Lower lobe of right lung (tissue), 2 donors: ENCODE results near the gene ADCY3. TPM values are rescaled to one million over a fixed set of nuclear protein-coding genes. Genes with fewer than 3 reads are reported as not detected.
A peak's percentile ranks its signal among the peaks of the same experiment; 100 is the strongest.

Experiments
- ATAC-seq, 2 donors: fragments of 200-7000 bp; cut with Tn5 transposase; one replicate each; pipeline ENCODE4 v1.9.1; 2020 to 2022; ENCODE audit warnings: mild to moderate bottlenecking in 2 of 2, moderate library complexity in 2 of 2
- DNase-seq: peaks from one replicate; pipeline ENCODE4 v3.0.0-alpha.2; 2020
- H3K27ac ChIP-seq: fragments of 200-600 bp; one replicate; pipeline ENCODE4 v1.8.0; 2022
- H3K27me3 ChIP-seq: fragments of 200-600 bp; one replicate; pipeline ENCODE4 v1.8.0; 2022; ENCODE audit warnings: low read depth
- H3K36me3 ChIP-seq: fragments of 200-600 bp; one replicate; pipeline ENCODE4 v1.8.0; 2022; ENCODE audit warnings: mild to moderate bottlenecking
- H3K4me1 ChIP-seq: fragments of 200-600 bp; one replicate; pipeline ENCODE4 v1.8.0; 2022
- H3K4me3 ChIP-seq: fragments of 200-600 bp; one replicate; pipeline ENCODE4 v1.8.0; 2022; ENCODE audit warnings: mild to moderate bottlenecking
- H3K9me3 ChIP-seq: fragments of 200-600 bp; one replicate; pipeline ENCODE4 v1.8.0; 2022
- CTCF ChIP-seq: fragments of 200-600 bp; IDR thresholded peaks from one replicate; pipeline ENCODE4 v1.8.0; 2022; ENCODE audit warnings: antibody characterized with exemption, mild to moderate bottlenecking
- intact Hi-C: fragments of 100-400 bp; cut with DNase I; formaldehyde crosslinking; loops from one replicate; pipeline ENCODE4 v1.11.0; 2022
- total RNA-seq: library from RNA; stranded (reverse); fragmentation: NEBNext Ultra II Directional; extraction: Animal tissue kit (Norgen Biotek cat#: 25700); gene quantifications from one replicate; pipeline ENCODE4 v1.2.1, GENCODE V29; 2021
- donor health status: DM: no; HTN: yes; CAD: no; lungs with severe emphysema.

ADCY3 gene
- total RNA-seq, 1 donor from 2014 or later, result 36.1 TPM

GRCh38 chr2:24853996-24854395 is 66.0 kb downstream of the ADCY3 start:
- H3K4me3 ChIP-seq, result no peak overlapping the region
- TF ChIP-seq CTCF, result no peak
- ATAC-seq (no peak), DNase-seq (no peak)
- H3K36me3 ChIP-seq, result no peaks in the 10 kb centered on the region
- no peaks in the 10 kb centered on the region for H3K4me1 ChIP-seq
- H3K27me3 ChIP-seq, result no peaks in the 10 kb centered on the region
- no peaks in the 10 kb centered on the region for H3K9me3 ChIP-seq
- H3K27ac ChIP-seq, result peak overlapping the region; percentile 8
- intact Hi-C loops, result no loop called here

- DNase-seq (no peak), ATAC-seq (no peak)
- Histone ChIP-seq H3K9me3 (no peaks in the 10 kb centered on the region), H3K27ac (no peak overlapping the region), H3K27me3 (no peaks in the 10 kb centered on the region), H3K36me3 (no peaks in the 10 kb centered on the region), H3K4me1 (no peaks in the 10 kb centered on the region), H3K4me3 (no peak overlapping the region)
- intact Hi-C loops, result no loop called here
- no peak for TF ChIP-seq CTCF
Observed at GRCh38 chr2:24853046-24853445, 67.0 kb downstream of the ADCY3 start.

- DNase-seq, result no peak
- TF ChIP-seq CTCF, result no peak
- H3K27ac ChIP-seq, result no peak overlapping the region
- intact Hi-C loops, result no loop called here
- H3K4me1 ChIP-seq, result no peaks in the 10 kb centered on the region
- no peaks in the 10 kb centered on the region for H3K27me3 ChIP-seq
- ATAC-seq, result peak; percentile 54 to 62
- no peak overlapping the region for H3K4me3 ChIP-seq
- no peaks in the 10 kb centered on the region for H3K36me3 ChIP-seq
- no peaks in the 10 kb centered on the region for H3K9me3 ChIP-seq
Observed at GRCh38 chr2:24852431-24853020, 67.5 kb downstream of the ADCY3 start.

GRCh38 chr2:24852026-24852425 is 68.0 kb downstream of the ADCY3 start:
- H3K9me3 ChIP-seq, result no peaks in the 10 kb centered on the region
- intact Hi-C loops, result no loop called here
- no peak for TF ChIP-seq CTCF
- no peaks in the 10 kb centered on the region for H3K36me3 ChIP-seq
- ATAC-seq, result no peak
- no peak overlapping the region for H3K4me3 ChIP-seq
- no peak overlapping the region for H3K27ac ChIP-seq
- no peaks in the 10 kb centered on the region for H3K4me1 ChIP-seq
- no peaks in the 10 kb centered on the region for H3K27me3 ChIP-seq
- no peak for DNase-seq

GRCh38 chr2:24850944-24851343 is 69.1 kb downstream of the ADCY3 start:
- TF ChIP-seq CTCF, result no peak
- intact Hi-C loops, result no loop called here
- no peaks in the 10 kb centered on the region for H3K36me3 ChIP-seq
- H3K27ac ChIP-seq, result no peak overlapping the region
- H3K27me3 ChIP-seq, result no peaks in the 10 kb centered on the region
- no peaks in the 10 kb centered on the region for H3K9me3 ChIP-seq
- no peak overlapping the region for H3K4me3 ChIP-seq
- DNase-seq (no peak), ATAC-seq (no peak)
- H3K4me1 ChIP-seq, result no peaks in the 10 kb centered on the region

GRCh38 chr2:24845691-24846090 is 74.3 kb downstream of the ADCY3 start:
- Histone ChIP-seq H3K4me3 (no peak overlapping the region), H3K27ac (no peak overlapping the region), H3K27me3 (no peaks in the 10 kb centered on the region), H3K4me1 (no peaks in the 10 kb centered on the region), H3K9me3 (no peaks in the 10 kb centered on the region), H3K36me3 (peaks cover 5% of the 10 kb centered on the region)
- DNase-seq, result no peak
- no peak for ATAC-seq
- TF ChIP-seq CTCF, result no peak
- intact Hi-C loops, result no loop called here
